Measurements from ENCODE around the gene CHCHD6.

The CHCHD6 gene

GRCh38 chr3:126706631-126707030, 2.6 kb downstream of the CHCHD6 start:
- DNase-seq = no peak

DNA sequence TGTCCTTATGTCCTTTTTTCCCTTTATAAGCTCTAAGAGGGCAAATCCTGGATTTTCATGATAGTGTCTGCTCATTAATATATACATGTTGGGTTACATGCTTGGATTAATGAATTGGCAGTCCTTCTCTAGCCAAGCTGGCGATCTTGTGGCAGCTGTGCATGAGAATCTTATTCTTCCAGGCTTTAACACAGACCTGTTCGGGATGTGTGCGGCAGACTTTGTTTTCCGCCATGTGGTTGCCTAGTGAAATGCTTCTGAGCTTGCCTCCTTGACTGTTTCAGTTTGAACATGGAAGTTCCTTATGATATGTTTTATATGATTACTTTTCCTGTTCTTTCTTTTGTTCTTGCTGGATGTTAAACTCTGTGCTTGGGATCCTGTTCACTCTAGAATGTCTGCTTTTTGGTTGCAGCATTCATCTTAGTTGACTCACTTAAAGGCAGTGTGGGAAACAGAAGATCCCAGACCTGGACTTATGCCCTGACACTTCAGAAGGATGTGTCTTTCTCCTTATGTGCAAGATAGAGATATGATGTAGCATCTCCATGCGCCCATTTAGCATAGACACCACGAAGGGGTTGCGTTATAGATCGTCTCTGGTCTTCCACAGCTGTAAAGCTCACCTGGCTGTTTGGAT, 7.2 kb downstream of the CHCHD6 start:
- DNase-seq = no peak

DNA sequence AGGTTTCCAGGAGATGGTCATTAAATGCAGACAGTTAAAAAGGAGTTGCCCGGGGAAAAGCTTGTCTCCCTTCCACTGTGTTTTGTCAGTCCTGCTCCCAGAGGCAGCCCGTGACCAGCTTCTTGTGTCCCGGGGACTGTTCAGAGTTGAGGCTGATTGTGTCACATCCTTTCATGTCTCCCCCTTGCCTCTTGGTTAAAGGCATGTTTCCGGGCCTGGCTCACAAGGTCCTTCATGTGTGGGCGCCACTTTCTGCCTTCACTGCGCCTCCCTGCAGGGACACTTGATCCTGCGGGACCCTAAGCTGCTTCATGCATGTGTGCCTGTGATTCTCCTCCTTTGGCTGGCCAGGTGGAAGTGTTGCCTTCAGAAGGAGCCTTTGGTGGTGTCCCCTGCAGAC, 9.2 kb downstream of the CHCHD6 start:
- no peak for DNase-seq

DNA sequence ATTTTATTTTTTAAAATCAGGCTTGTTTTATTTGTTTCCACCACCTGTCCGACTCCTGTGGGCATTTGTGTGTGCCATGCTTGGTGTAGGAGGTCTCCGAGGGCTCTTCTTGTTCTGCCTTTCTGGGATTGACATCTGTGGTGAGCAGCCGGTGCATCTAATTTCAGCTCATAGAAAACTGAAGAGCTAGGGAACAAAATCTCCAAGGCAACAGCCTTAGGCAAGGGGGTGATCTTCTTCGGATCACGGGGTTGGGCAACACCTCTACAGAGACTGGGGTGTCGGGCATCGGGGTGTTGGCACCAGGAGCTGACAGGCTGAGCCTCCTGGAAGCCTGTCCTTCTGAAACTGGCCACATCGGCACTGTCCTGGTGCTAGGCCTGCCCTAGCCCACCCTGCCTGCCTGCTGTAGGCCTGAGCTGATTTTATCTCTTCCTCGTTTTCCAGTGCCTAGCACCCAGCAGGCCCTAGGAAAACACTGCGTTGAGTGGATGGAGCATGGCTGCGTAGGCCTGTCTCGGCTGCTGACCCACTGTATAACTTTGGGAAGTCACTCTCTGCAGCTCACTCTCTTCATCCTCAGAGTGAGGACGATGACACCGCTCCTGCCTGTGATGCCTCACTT, 10.3 kb downstream of the CHCHD6 start:
- no peak for DNase-seq

DNA sequence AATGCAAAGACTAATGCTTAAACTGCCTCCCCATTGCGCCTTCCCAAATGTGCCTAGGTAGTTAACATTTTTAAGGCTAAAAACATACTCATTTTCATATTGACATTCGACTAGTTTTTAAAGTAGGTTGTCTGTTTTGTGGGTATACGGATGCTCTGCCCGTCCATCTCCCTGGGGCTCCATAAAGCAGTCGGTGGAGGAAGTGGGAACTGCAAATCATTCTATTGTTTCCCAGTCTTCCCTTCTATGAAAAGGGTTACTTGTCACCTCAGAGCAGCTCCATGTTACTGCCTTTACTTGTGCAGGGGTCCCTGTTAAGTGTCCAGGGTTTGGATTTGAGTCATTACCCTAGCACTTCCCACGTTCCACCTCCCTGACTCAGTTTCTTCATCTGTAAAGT, 10.9 kb downstream of the CHCHD6 start:
- no peak for DNase-seq

DNA sequence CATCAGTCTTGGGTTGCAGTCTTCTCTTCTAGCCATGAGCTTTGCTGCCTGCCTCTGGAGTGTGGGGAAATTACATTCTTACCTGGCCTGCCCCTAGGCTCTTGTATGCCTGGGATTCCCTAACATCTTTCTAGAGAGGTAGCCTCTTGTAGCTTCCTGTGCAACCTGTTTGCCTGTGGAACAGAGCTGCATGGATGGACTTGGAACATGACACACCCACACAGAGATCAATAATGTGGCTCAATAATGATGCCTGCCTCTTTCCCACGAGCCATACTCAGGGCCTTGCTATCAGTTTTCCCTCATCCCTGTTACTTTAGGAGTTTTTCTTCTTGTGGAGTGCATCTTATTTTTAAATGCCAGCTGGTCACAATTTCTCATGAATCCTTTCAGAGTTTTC, 11.4 kb downstream of the CHCHD6 start:
- no peak for DNase-seq

DNA sequence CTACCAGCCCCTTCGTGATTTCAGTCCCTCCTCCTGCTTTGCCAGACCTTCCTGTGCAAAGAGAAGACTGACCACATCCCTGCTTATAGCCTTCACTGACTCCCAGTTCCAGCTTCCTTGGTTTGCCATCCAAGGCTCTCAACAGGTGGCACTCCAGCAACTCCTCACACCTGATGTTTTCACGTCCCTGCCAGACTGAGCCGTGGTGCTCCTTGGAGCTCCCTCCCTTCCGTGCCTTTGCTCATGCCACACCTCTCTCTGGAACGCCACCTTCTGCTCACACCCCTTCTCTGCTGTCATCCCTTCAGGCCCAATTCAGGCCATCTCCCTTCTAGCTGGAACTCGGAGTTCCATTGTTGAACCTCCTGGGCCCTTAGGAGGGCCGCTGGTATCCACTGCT, 12.0 kb downstream of the CHCHD6 start:
- DNase-seq = no peak

DNA sequence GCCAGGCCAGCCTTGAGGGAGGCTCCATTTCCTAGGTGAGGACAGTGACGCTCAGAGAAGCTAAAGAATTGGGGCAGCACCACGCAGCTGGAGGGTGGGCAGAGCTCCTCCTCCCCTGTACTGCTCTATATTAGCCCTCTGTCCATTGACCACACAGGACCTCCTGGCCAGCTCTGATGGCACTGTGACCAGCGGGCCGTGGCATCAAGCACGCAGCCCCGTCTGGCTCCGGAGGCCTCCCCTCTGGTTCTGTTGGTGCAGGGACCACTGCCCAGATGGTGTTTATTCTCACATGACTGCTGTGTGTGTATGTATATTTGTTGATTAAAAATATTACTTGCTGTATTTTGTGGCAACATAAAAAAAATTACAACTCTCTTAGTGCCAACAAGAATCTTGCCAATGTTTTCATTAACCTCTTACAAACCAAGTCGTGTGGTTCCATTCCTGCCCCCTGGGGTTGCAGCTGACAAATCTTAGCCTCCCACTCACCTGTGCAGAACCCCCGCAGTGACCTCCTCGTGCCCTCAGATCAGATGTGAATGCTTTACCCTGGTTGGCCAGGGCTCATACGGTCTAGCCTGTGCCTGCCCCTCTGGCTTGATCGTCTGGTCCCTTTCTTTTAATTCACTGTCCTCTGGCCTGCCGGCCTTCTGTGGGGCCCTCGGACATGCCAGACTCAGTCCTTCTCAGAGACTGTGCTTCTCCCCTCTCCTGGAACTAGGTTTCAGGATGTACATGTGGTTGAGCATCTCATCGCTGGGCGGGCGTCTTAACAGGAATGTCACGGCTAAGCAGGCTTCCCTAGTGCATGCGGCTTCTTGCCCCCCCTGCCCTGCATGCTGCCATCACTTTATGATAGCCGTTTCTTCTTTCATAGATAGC, 14.8 kb downstream of the CHCHD6 start:
- DNase-seq = no peak

- no peak for DNase-seq
Observed at GRCh38 chr3:126720596-126720995, 16.6 kb downstream of the CHCHD6 start.

GRCh38 chr3:126721246-126721645, 17.2 kb downstream of the CHCHD6 start:
- no peak for DNase-seq

- DNase-seq = no peak
Observed at GRCh38 chr3:126723237-126723636, 19.2 kb downstream of the CHCHD6 start.

DNA sequence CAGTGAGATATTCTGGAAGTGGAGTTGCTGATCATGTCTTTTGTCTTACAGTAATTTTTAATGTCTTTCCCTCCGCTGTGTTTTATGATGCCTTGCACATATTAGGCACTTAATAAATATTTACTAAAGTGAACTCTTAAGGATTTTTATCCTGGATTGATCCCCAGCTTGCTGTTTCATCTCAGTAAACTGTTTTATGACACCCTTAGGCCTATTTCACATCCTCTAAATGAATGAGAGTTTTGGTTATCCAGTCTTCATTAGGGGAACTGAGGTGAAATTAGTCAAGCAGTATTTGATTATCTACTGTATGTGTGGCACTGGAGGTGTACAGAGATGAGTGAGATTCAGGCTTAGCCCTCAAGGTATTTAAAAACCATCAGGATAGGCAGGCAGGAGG, 19.8 kb downstream of the CHCHD6 start:
- DNase-seq = no peak

DNA sequence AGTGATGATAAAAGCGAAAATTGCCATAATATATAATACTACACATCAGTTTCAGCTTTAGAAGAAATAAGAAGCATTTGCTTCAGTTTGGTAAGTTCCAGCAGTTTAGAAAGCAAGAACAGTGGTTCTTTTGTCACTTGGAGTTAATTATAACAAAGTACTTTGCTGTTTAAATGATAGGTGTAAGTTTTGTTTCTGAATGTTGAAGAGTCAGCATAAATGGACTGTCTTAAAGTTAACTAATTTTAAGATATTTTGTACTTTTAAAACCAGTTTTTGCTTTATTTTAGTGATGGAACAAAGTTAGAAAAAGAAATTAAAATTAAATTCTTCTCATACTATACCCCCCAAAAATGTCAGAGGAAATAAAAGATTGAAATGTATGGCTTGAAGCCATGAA, 24.6 kb downstream of the CHCHD6 start:
- no peak for DNase-seq

DNA sequence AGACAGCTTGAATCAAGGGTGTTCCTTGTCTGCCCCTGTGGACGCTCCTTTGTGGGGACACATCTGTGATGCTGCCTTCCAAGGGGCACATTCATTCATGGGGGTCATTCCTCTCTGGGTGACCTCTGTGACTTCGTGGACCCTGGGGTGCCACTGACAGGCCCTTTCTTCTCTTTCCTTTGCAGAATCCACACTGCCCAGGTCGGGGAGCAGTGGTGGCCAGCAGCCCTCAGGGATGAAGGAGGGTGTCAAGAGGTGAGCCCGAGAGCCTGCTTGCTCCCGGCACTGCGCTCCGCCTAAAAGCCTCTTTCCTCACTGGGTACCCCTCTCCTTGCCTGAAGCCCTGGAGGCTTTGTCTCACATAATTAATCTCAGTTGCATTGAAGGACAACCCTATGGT, 26.3 kb downstream of the CHCHD6 start:
- no peak for DNase-seq

DNA sequence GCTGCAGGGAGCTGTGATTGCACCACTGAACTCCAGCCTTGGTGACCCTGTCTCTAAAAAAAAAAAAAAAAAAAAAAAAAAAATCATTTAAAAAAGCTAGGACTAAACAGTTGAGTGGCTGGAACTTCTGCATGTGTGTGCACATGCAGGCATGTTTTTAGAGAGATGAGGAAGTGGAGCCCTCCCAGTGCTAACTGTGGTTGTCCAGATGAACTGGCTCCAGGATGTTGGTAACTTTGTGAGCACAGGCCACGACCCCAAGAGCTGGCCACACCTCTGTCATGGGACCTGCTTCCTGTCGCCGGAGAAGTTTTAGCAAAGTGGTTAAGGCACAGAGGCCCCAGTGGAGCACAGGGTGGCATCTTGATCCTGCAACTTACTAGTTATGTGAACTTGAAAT, 27.0 kb downstream of the CHCHD6 start:
- DNase-seq = no peak

DNA sequence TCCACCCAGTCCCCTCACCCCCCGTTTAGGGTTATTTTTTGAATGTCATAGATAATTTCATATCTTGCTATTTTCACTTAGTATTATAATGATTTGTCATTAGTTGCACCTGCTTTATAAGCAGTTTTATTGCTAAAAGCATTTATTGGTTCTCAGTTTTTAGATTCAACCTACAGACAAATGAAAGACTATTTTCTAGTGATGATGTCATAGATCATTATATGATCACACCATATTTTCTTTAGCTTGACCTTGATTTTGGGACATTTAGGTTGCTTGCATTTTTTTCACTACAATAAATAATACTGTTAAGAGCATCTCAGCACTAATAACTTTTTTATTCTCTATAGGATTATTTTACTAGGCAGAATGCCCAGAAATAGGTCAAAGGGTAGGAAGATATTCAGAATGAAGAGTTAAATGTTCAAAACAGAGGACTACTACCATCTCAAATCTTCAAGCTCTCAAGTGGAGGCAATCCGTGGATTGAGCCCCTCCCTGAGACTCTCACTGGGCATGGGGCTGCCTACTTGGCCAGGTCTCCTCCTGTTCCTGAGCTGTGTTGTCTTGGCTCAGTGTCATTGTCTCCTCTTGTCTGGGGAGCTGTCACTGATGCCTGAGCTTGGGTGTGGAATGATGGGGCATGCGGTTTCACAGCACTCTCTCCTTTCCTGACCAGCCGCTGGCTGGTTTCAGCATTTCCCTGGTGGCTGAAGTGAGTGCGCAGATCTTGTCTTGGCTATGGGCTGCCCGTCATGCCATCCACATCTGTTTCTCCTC, 28.4 kb downstream of the CHCHD6 start:
- DNase-seq = no peak

DNA sequence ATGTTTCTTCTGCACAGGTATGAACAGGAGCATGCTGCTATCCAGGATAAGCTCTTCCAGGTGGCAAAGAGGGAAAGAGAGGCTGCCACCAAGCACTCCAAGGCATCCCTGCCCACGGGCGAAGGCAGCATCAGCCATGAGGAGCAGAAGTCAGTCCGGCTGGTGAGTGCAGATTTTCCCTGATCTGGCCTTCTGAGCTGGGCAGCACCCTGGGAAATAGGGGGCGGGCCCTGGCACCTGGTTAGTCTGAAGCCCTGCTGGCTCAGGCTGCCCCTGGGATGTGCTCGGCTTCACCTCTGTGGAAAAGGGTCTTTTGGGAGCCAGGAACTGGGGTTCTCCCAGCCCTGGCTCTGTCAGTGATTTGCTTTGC, 29.0 kb downstream of the CHCHD6 start:
- no peak for DNase-seq

DNA sequence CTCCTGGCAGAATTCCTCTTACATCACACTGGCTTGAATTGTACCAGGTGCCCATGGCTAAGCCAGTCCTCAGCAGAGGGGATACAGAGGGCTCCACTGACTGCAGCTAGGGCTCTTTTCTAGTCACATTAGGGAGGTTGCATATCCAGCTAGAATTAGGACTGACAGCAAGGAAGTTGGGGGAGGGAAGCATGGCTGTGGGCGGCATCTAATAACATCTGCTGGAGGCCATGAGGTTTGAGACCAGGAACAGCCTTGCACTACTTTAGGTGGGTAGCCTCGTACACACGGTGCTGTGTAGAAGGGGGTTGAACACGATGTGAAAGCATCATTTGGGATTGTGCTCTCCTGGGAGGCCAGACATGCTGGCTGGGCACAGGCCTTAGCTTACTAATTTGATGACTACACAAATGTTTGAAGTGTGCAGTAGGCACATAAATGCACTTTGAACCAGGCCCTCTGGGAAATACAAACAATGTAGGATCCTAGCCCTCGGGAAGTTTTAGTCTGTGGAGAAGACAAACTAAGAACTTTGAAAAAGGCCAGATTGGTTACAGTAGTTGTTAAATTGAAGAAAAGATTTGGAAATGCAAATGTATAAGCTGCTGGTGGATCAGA, 30.2 kb downstream of the CHCHD6 start:
- no peak for DNase-seq

DNA sequence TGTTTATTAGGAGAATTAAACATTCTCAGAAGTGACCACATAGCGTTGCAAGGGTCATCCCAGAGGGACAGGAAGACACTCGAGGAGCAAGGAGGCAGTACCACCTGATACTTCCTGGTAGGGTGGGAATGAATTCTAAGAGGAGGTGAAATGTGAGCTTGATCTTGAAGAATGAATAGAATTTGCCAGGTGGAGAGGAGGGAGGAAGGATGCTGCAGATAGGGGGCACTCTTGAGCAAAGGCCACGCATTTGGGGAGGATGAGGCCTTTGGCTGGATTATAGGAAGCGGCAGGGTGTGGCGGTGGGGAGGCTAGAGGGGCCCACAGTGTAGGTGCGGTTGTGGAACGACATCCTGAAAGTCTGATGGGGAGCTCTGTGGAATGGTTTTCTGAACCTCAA, 33.5 kb downstream of the CHCHD6 start:
- DNase-seq = no peak

DNA sequence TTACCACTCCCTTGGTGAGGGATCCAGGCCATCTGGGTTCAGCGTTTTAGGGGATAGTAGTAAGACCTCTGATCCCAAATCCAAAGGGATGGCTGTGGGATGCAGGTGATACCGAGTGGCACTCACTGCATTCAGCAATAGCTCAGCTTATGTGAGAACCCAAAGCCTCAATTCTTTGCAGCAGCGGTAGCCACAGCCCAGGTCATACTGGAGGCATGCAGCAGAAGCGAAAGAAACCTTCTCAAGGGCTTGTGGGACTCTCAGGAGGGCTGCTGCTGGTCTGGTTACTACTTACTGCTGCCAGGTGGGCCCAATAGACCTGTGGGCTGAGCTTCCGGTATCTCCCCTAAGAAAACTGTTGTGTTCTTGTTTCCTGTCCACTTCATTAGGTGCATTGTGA, 38.0 kb downstream of the CHCHD6 start:
- no peak for DNase-seq

DNA sequence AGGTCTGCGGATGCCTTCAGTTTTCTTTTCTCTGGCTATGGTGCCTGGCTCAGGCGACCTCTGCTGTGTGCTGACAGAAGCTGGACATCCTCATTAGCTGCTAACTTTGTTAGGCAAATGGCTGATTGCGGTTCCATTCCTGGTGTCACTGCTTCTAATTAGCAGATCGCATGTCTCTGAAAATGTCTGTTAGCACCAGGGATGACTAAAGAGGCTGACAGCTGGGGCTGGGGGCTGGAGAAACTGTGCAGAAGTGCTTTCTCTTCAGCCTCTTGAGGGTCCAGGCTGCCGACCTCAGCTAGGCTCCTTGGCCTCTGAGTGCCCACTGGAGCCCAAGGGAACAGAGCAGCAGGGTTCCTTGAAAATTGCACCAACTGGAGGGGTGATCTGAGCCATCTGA, 39.3 kb downstream of the CHCHD6 start:
- no peak for DNase-seq

- DNase-seq = no peak
Observed at GRCh38 chr3:126743781-126744180, 39.7 kb downstream of the CHCHD6 start.

All from activated CD4-positive, CD25-positive, alpha-beta regulatory T cell (primary cell).